ENCODE data around the gene SS18L1.

SS18L1 gene

DNA sequence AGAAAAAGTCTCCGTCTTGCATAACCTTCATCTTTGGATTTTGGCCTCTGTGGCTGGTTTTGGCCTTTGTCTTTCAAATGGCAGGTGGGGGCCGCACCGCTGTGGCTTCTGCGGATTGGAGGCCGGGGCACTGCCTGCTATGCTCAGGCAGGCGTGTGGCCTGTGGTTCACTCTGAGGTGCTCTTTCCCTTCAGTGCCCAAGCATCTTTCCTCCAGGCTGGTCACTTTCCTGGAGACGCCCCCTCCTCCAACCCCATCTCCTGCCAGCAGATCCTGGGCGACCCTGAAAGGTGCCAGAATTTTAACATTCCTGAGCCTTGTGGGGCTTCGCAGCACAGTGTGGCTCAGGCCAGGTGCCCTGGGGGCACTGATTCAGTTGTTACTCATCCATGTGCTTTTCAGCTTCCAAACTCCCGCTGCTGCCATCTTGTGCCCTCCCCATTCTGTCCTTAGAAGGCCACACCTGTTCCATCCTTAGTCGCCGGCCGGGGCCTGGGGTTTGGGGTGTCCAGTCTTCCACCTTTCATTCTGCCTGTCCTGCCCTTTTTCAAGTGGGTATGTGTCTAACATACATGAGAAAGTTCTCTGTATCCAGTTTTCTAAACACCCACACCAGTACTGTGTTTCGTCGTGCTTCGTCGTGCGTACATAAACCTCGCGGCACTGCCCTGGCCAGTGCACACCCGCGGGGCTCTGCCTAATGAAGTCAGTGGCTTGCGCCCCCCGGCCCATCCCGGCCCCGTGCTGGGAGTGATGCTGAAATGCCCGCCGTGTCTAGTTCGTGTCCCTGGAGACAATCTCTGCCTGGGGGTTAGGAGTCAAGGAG, 12.1 kb downstream of the SS18L1 start:
- TF ChIP-seq, protein P1, sequence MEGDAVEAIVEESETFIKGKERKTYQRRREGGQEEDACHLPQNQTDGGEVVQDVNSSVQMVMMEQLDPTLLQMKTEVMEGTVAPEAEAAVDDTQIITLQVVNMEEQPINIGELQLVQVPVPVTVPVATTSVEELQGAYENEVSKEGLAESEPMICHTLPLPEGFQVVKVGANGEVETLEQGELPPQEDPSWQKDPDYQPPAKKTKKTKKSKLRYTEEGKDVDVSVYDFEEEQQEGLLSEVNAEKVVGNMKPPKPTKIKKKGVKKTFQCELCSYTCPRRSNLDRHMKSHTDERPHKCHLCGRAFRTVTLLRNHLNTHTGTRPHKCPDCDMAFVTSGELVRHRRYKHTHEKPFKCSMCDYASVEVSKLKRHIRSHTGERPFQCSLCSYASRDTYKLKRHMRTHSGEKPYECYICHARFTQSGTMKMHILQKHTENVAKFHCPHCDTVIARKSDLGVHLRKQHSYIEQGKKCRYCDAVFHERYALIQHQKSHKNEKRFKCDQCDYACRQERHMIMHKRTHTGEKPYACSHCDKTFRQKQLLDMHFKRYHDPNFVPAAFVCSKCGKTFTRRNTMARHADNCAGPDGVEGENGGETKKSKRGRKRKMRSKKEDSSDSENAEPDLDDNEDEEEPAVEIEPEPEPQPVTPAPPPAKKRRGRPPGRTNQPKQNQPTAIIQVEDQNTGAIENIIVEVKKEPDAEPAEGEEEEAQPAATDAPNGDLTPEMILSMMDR (IDR thresholded peaks at IDR 0.05; ENCODE audit: unreplicated experiment in 3 of 3): no peak
- peaks cover 42% of the 10 kb centered on the region for H3K36me3 Mint-ChIP-seq (ENCODE audit: low read depth)
- no peaks in the 10 kb centered on the region for H3K27me3 Mint-ChIP-seq (ENCODE audit: low read depth)
- H3K4me1 Mint-ChIP-seq: peaks cover 11% of the 10 kb centered on the region
- H3K9me3 Mint-ChIP-seq: no peaks in the 10 kb centered on the region
- no peak overlapping the region for H3K4me3 Mint-ChIP-seq
- H3K27ac Mint-ChIP-seq: no peak overlapping the region

DNA sequence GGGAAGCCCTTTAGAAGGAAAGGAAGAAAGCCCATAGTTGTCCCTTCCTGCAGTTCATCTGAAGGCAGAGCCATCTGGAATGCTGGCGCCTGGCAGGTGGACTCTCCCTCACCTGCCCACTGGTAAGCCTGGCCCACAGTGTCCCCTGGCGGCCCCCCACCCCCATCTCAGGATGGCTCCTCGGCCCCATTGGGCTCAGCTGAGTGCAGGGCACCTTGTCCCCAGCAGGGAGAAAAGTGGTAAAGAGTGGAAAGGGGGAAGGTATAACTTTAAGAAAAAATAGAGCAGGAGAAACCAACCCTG, 12.6 kb downstream of the SS18L1 start:
- H3K27me3 Mint-ChIP-seq (ENCODE audit: low read depth): no peaks in the 10 kb centered on the region
- H3K36me3 Mint-ChIP-seq (ENCODE audit: low read depth): peaks cover 43% of the 10 kb centered on the region
- TF ChIP-seq, protein P1 (IDR thresholded peaks at IDR 0.05; ENCODE audit: unreplicated experiment in 3 of 3): no peak
- H3K4me3 Mint-ChIP-seq: no peak overlapping the region
- no peak overlapping the region for H3K27ac Mint-ChIP-seq
- no peaks in the 10 kb centered on the region for H3K9me3 Mint-ChIP-seq
- H3K4me1 Mint-ChIP-seq: peaks cover 11% of the 10 kb centered on the region

DNA sequence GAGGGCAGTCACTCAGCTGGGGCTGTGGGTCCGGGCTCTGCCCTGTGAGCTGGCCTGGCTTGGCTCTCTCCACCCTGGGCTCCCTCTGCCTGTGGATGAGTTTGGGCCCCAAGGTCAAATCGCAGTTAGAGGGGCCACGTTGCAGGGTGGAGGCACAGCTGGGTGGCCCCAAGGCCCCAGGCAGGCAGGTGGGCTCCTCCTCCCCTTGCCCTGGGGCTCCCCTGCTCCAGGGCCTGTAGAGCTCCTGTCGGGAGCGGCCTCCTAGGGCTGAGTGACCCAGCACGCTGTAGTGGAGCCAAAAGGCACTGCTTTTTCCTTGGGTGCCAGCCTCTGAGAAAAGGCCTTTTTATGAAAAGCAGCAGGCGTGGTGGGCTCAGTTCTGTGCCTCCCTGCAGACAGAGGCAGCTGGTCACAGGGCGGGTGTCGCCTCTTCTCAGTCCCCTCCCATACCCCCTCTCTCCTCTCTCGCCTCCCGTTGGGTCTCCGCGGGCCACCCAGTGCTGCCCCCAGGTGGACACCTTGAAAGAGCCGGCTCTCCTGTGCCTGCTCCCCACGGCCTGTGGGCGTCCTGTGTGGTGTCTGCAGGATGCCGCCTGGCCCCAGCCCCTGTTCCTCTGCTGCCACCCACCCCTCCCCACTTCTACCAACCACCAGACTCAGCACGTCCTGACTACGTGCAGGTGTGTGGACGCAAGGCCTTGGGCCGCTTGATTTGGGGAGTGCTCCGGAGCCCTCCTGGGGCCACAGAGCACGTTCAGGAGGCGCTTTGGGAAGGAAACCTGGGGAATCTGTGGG, 13.2 kb downstream of the SS18L1 start:
- no peaks in the 10 kb centered on the region for H3K27me3 Mint-ChIP-seq (ENCODE audit: low read depth)
- no peaks in the 10 kb centered on the region for H3K9me3 Mint-ChIP-seq
- H3K4me3 Mint-ChIP-seq: no peak overlapping the region
- H3K27ac Mint-ChIP-seq: no peak overlapping the region
- TF ChIP-seq, protein P1 (IDR thresholded peaks at IDR 0.05; ENCODE audit: unreplicated experiment in 3 of 3): peak; percentile 49 to 73 (median 73)
- H3K36me3 Mint-ChIP-seq (ENCODE audit: low read depth): peaks cover 43% of the 10 kb centered on the region
- peaks cover 11% of the 10 kb centered on the region for H3K4me1 Mint-ChIP-seq

DNA sequence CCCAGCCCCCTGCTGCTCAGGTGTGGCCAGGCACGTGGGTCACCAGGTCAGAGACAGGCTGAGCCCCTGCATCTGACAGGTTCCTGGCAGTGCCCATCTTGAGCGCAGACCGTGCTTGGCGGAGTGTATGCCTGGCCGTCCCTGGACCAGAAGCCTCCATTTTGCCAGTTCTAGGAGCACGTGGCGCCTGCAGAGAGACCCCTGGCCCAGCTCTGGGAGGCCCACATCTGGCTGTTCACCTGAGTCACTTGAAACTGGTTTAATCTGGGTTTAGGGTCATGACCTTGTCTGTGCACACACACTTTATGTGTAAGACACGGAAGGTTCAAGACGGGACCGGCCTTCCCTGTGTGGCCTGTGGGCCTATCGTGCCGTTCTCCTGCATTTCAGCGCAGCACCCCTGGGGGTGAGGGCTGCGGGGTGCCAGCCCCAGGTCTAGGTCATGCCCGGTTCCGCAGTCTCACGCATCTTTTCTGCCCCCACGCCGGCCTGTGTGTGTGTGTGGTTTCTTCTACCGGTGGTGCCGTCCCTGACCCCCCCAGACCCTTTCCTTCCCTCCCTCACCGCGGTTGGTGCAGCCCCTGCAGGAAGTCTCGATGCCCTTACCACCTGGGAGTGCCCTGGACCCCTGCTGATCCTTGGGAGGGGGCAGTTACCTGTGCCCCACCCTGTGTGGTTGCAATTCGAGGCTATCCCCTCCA, 14.0 kb downstream of the SS18L1 start:
- no peak overlapping the region for H3K4me3 Mint-ChIP-seq
- peaks cover 37% of the 10 kb centered on the region for H3K36me3 Mint-ChIP-seq (ENCODE audit: low read depth)
- no peaks in the 10 kb centered on the region for H3K27me3 Mint-ChIP-seq (ENCODE audit: low read depth)
- TF ChIP-seq, protein P1 (IDR thresholded peaks at IDR 0.05; ENCODE audit: unreplicated experiment in 3 of 3): no peak
- no peaks in the 10 kb centered on the region for H3K9me3 Mint-ChIP-seq
- H3K27ac Mint-ChIP-seq: no peak overlapping the region
- peaks cover 11% of the 10 kb centered on the region for H3K4me1 Mint-ChIP-seq

DNA sequence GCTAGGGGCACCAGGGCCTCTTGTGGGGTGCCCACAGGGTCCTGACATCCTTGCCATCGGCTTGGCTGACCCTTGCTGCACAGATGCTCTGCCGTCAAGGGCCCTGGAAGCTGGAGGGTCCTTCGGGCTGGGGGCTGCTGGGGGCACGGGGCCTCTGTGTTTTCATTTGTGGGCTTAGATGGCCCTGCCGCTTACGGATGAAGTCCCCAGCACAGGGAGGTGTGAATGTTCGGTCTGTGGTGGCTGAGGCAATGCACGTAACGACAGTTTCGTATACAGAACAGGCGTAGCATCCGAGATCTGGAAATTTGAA, 14.5 kb downstream of the SS18L1 start:
- Mint-ChIP-seq H3K9me3 (no peaks in the 10 kb centered on the region), H3K27me3 (ENCODE audit: low read depth) (no peaks in the 10 kb centered on the region), H3K4me3 (no peak overlapping the region), H3K36me3 (ENCODE audit: low read depth) (peaks cover 31% of the 10 kb centered on the region), H3K4me1 (peaks cover 11% of the 10 kb centered on the region), H3K27ac (no peak overlapping the region)
- TF ChIP-seq, protein P1 (IDR thresholded peaks at IDR 0.05; ENCODE audit: unreplicated experiment in 3 of 3): no peak
